Neutrophil (primary cell): Measurements from ENCODE around the gene LILRB3.
"Not testable (repeated sequence)": the region's sequence is repeated elsewhere in the genome, so short reads cannot be mapped to it uniquely, and the experiment has no call there.

Experiments used
- H3K27ac ChIP-seq: fragments of 200-600 bp; sonication (generic); 2 replicates; pipeline ENCODE4 v1.5.1; 2016; ENCODE audit warnings: mild to moderate bottlenecking, moderate library complexity
- H3K27me3 ChIP-seq: fragments of 200-600 bp; sonication (generic); 2 replicates; pipeline ENCODE4 v1.6.0; 2016; ENCODE audit warnings: mild to moderate bottlenecking
- H3K36me3 ChIP-seq: fragments of 200-600 bp; sonication (generic); 2 replicates; pipeline ENCODE4 v1.5.1; 2017
- H3K4me1 ChIP-seq, 2 experiments: fragments of 200-600 bp in 1 of 2; sonication (generic) in 1 of 2; 1 replicate in 1 of 2; 2 replicates in 1 of 2; pipeline versions ENCODE4 v1.5.1 to v1.6.1; 2013 to 2016; ENCODE audit warnings: low read depth in 1 of 2, low read length in 1 of 2, mild to moderate bottlenecking in 1 of 2, moderate library complexity in 1 of 2; ENCODE audit not compliant: control insufficient read depth in 1 of 2, insufficient read depth in 1 of 2
- H3K4me3 ChIP-seq, 2 experiments: fragments of 200-600 bp in 1 of 2; sonication (generic) in 1 of 2; 1 replicate in 1 of 2; 2 replicates in 1 of 2; pipeline ENCODE4 v1.5.1; 2013 to 2016; ENCODE audit warnings: low read depth in 1 of 2, low read length in 1 of 2, mild to moderate bottlenecking in 1 of 2, moderate library complexity in 1 of 2
- H3K9me3 ChIP-seq: fragments of 200-600 bp; sonication (generic); 2 replicates; pipeline ENCODE4 v1.5.1; 2016
- TF ChIP-seq, protein P1 (sequence below): fragments of 200-600 bp; sonication (generic); IDR thresholded peaks from 2 replicates; pipeline ENCODE4 v1.5.1; 2016; ENCODE audit warnings: antibody characterized with exemption

The LILRB3 gene

DNA sequence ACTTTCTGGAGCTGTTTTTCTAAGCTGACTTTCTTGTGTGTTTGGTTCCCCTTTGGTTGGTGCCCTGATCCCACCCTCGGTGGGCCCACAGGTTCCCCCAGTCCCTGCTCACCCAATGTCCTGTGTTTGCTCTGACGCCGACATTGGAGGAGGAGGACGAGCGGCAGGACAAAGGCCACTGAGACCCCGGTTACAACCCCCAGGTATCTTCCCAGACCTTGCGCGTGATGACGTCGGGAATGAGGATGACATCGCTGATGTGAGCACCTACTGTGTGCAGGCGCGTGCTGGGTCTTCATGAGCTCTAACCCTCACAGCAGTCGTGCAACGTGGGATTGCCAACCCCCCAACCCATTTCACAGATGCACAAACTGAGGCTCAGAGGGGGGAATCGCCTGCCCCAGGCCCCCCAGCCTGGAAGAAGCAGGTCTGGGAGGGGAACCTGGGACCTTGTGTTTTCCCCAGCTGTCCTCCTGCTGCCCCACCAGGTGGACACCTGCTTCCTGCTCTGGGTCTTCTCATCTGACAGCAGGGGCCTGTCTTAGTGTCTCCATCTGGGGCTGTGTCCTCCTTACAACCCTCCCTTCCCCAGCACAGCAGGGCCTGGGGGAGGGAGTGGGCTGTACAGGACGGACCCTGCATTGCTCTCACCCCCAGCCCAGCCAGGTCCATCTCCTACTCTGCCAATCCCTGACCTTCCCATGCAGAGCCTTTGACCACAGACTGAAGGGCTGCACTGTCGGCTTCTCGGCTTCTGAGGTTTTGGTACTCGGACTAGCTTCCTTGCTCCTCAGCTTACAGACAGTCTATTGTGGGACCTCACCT lies 24.5 kb upstream of the LILRB3 start:
- Histone ChIP-seq H3K4me3 (peak overlapping the region; percentile 33 to 41), H3K36me3 (no peaks in the 10 kb centered on the region), H3K4me1 (peaks cover 25 to 42% of the 10 kb centered on the region in 2 experiments), H3K27me3 (no peaks in the 10 kb centered on the region), H3K27ac (peak overlapping the region; percentile 94), H3K9me3 (no peaks in the 10 kb centered on the region)
- TF ChIP-seq, protein P1, sequence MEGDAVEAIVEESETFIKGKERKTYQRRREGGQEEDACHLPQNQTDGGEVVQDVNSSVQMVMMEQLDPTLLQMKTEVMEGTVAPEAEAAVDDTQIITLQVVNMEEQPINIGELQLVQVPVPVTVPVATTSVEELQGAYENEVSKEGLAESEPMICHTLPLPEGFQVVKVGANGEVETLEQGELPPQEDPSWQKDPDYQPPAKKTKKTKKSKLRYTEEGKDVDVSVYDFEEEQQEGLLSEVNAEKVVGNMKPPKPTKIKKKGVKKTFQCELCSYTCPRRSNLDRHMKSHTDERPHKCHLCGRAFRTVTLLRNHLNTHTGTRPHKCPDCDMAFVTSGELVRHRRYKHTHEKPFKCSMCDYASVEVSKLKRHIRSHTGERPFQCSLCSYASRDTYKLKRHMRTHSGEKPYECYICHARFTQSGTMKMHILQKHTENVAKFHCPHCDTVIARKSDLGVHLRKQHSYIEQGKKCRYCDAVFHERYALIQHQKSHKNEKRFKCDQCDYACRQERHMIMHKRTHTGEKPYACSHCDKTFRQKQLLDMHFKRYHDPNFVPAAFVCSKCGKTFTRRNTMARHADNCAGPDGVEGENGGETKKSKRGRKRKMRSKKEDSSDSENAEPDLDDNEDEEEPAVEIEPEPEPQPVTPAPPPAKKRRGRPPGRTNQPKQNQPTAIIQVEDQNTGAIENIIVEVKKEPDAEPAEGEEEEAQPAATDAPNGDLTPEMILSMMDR: no peak

DNA sequence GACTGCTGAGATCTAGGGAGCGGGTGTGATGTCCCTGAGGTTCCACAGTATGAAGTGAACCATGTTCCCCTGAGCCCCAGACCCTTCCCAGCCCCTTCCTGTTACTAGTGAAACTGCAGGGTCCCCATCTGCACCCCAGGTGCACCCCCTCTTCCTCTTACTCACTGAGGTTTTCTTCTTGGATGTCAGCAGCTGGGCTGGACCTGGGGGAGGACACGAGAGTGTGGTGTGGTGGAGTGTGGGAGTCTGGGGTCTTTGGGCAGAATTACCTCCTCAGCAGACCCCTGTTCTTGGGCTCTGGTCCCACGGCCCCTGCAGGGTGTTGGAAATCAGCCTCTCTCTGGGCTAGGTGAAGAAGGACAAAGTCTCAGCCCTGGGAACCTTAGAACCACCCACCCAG lies 23.1 kb upstream of the LILRB3 start:
- Histone ChIP-seq H3K9me3 (no peaks in the 10 kb centered on the region), H3K4me3 (no peak overlapping the region), H3K36me3 (no peaks in the 10 kb centered on the region), H3K4me1 (peaks cover 25 to 54% of the 10 kb centered on the region in 2 experiments), H3K27ac (no peak overlapping the region), H3K27me3 (no peaks in the 10 kb centered on the region)
- TF ChIP-seq, protein P1: no peak

DNA sequence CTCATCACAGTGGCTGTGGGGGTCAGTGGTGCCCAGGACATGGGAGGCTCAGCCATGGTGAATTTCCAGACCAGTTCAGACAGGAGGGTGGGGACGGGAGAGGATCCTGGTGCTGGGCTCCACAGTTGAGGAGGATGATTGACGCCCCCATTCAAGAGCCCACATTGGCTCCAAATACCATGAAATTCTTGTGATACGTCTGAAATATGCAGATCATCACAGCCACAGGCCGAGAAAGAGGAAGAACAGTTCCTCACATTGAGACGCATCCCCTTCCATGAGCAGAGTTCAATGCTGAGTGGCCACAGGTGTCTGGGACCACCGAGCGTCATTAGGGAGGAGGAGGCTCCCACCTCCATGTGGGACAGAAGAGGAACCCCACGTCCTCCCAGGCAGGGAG lies 21.0 kb upstream of the LILRB3 start:
- Histone ChIP-seq H3K4me1 (peaks cover 41 to 61% of the 10 kb centered on the region in 2 experiments), H3K36me3 (peaks cover 18% of the 10 kb centered on the region)
- H3K27ac ChIP-seq, H3K4me3 ChIP-seq, H3K27me3 ChIP-seq, H3K9me3 ChIP-seq: not testable (repeated sequence)

DNA sequence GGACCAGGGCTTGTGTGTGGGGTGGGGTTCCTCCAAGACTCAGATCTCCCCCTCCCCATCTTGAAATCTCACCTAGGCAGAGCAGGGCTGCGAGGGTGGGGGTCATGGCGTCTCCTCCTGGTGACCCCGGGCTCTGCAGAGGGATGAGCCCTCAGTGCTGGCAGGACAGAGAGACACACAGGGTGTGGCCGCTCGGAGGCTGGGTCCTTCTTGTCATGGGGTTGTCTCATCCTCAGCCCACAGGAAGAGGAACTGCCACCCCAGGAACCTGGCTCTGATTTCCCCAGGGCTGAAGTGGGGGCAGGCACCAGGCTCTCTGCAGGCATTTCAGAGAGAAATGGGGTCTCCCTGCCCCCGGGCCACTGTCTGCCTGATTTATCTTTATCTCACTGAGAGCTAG lies 19.8 kb upstream of the LILRB3 start, which contains the start of gene LILRA6:
Gene LILRA6, minus strand, starts transcription at position 145 of the 400 bp plus-strand sequence.
- not testable (repeated sequence) for H3K27me3 ChIP-seq, H3K9me3 ChIP-seq
- Histone ChIP-seq H3K4me3 (peak within 1 kb of the TSS; percentile 28 to 76), H3K36me3 (peaks cover 29% of the 10 kb centered on the region), H3K27ac (peak within 1 kb of the TSS; percentile 74), H3K4me1 (peaks cover 31 to 50% of the 10 kb centered on the region in 2 experiments)

DNA sequence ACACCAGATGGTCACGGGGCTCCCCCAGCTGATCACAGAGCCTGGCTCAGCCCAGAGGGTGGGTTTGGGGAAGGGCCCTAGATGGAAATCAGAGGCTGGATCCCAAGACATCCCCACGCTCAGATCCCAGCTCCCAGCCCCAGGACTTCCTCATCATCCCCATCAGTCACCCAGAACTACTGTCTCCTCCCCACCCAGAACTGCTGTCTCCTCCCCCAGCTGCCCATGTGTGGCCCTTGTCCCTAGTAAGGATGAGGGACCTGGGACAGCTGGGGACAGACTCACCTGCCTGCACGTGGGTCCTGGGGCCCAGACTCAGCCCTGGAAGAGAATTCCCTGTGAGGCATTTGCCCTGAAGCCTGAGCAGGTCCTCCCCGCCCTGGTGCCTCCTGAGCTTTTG lies 19.4 kb upstream of the LILRB3 start:
- Histone ChIP-seq H3K4me1 (peaks cover 27 to 48% of the 10 kb centered on the region in 2 experiments), H3K36me3 (peaks cover 33% of the 10 kb centered on the region), H3K4me3 (peak overlapping the region; percentile 28 to 76), H3K27ac (peak overlapping the region; percentile 74)
- H3K9me3 ChIP-seq, H3K27me3 ChIP-seq: not testable (repeated sequence)

DNA sequence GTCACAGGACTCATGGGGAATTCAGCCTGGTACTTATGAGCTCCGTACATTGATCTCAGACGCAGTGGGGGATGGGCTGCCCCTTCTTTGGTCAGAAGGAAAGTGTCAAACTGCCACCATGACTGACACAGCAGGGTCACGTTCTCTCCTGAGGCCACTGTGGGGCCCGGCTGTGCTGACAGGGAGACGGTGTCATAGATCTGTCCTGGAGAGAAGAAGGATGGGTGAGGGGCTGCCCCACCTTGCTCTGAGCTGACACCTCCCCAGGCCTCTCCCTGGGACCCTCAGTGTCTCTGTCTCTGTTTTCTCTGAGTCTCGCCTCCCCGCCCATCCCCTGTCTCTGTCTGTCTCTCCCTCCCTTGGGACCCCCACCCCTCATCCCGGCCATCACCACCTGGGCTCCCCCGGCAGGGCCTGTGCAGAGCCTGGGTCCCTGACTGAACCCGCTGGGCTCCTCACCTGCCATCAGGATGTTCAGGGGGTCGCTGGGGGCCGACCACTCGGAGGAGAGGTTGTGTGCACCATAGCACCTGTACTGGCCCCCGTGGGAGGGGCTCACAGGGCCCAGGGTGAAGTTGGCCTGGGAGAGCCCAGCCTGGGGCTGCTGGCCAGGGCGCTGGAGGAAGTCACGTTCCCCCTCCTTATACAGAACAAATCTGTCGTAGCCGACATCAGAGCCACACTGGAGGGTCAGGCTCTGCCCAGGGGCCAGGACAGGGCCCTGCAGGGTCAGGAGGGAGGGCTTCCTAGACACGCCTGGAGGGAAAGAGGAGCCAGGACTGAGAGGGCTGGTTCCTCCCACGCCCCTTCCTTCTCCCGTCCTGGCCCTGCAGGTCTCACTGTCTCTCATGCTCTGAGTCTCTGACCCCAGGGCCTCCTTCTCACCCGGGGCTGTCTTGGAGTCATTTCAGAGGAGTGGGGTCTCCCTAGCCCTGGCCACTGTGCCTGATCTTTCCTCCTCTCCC lies 17.8 kb upstream of the LILRB3 start:
- H3K9me3 ChIP-seq, H3K27me3 ChIP-seq: not testable (repeated sequence)
- Histone ChIP-seq H3K4me3 (peak overlapping the region in 1 of 2 experiments; percentile 28), H3K36me3 (peaks cover 49% of the 10 kb centered on the region), H3K27ac (peak overlapping the region; percentile 63), H3K4me1 (peaks cover 17 to 39% of the 10 kb centered on the region in 2 experiments)

DNA sequence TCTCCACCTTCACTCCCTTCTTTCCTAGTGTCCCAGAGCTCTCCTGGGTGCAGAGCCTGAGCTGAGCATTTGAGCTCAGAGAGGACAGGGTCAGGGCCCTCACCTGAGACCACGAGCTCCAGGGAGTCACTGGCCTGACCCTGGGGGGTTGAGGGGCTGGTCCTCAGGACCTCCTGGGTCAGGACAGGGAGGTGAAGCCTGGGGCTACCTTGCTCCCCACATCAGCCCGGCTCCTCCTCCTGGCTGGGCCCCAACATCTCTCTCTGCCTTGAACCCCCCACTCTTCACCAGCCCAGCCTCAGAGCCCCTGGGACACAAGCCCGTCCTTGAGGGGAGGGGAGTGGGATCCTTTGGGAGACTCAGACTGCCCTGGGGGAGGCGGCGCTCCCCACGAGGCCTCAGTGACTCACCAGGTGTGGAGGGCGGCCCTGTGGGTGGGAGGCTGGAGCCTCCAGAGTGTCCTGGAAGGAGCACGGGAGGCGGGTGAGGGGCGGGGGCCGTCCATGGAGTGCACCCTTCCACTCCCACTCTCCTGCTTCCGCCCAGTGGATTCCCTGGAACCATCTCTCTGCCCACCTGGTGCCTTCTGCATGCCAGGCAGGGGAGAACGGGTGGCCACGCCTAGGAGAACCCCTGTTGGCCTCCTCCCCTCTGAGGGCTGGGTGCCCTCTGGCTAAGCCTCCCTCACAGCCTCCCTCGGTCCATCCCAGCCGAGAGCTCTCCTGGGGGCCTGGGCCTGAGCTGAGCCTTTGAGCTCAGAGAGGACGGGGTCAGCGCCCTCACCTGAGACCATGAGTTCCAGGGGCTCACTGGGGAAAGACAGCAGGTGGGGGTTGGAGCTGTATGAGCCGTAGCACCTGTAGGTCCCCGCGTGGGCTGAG lies 16.9 kb upstream of the LILRB3 start:
- H3K9me3 ChIP-seq, H3K4me3 ChIP-seq, H3K27me3 ChIP-seq: not testable (repeated sequence)
- Histone ChIP-seq H3K27ac (peak overlapping the region; percentile 67), H3K4me1 (peaks cover 20 to 43% of the 10 kb centered on the region in 2 experiments), H3K36me3 (peaks cover 55% of the 10 kb centered on the region)
